GM13976 (cell line): Measurements from ENCODE around the gene NGEF.

ENCODE experiments used
- DNase-seq: peaks from one replicate; pipeline ENCODE4 v3.0.0; 2012; ENCODE audit warnings: low spot score
- in situ Hi-C: fragments of 300-500 bp; cut with MboI; formaldehyde crosslinking; loops from one replicate; pipeline ENCODE4 v1.12.0; 2022; ENCODE audit warnings: low sequenced_read_pairs, mixed read lengths, inconsistent platforms; ENCODE audit not compliant: unreplicated experiment
- TF ChIP-seq, protein P1 (sequence below): IDR thresholded peaks from 2 replicates; pipeline ENCODE4 v1.5.1; 2012; ENCODE audit warnings: borderline replicate concordance, mild to moderate bottlenecking; ENCODE audit not compliant: insufficient read depth; ENCODE audit errors: extremely low read depth, missing control alignments, control extremely low read depth

Gene NGEF

DNA sequence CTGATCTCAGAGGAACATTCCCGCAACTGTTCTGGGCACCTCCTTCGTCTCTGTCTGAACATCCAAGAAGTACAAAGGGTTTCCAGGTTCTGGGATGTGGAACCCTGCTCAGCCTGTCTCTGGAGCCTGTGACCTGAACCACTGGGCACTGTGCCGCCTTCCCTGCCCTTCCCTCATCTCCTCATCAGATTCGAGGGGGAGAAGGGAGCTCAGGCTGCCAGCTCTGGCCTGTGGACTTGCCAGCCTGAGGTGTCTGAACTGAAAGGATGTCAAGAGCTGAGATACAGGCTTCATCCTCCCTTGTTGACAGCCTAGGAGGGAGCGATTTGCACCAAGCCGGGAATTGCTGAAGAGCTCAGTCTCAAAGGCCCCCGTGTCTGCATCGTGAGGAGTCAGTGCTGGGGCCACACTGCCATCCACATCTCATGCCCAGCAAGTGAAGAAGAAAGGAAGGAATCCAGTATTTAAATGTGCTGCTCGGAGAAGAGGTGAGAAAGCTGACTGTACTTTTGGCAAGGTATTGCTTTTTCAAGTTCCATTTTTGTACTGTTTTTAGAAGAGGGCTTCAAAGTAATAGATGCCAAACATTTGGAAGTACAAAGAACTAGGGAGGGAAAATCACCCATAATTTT is 32.0 kb upstream of the NGEF start:
- DNase-seq = no peak
- TF ChIP-seq, protein P1, sequence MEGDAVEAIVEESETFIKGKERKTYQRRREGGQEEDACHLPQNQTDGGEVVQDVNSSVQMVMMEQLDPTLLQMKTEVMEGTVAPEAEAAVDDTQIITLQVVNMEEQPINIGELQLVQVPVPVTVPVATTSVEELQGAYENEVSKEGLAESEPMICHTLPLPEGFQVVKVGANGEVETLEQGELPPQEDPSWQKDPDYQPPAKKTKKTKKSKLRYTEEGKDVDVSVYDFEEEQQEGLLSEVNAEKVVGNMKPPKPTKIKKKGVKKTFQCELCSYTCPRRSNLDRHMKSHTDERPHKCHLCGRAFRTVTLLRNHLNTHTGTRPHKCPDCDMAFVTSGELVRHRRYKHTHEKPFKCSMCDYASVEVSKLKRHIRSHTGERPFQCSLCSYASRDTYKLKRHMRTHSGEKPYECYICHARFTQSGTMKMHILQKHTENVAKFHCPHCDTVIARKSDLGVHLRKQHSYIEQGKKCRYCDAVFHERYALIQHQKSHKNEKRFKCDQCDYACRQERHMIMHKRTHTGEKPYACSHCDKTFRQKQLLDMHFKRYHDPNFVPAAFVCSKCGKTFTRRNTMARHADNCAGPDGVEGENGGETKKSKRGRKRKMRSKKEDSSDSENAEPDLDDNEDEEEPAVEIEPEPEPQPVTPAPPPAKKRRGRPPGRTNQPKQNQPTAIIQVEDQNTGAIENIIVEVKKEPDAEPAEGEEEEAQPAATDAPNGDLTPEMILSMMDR = no peak
- in situ Hi-C loops = loop anchor here (25.0 kb wide), 1 partner anchor 433 kb away; no protein-coding TSS in a partner anchor

DNA sequence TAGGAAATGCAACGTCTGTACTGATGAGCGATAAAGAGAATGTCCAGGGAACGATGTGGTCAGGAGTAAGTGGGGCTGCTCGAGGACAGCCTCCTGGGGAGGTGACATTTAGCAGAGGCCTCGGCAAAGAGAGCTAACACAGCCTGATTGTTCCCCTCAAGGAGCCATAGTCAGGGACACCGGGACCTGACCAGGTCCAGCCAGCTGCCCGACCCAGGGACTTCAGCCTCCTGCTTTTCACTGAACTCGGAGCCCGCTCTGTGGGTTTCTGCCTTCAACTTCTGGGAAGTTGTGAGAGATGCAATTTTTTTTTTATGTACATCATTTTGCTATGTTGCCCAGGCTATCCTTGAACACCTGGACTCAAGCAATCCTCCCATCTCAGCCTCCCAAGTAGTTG is 29.5 kb upstream of the NGEF start:
- TF ChIP-seq, protein P1 = no peak
- in situ Hi-C loops = loop anchor here (25.0 kb wide), 1 partner anchor 430 kb away; no protein-coding TSS in a partner anchor
- no peak for DNase-seq

DNA sequence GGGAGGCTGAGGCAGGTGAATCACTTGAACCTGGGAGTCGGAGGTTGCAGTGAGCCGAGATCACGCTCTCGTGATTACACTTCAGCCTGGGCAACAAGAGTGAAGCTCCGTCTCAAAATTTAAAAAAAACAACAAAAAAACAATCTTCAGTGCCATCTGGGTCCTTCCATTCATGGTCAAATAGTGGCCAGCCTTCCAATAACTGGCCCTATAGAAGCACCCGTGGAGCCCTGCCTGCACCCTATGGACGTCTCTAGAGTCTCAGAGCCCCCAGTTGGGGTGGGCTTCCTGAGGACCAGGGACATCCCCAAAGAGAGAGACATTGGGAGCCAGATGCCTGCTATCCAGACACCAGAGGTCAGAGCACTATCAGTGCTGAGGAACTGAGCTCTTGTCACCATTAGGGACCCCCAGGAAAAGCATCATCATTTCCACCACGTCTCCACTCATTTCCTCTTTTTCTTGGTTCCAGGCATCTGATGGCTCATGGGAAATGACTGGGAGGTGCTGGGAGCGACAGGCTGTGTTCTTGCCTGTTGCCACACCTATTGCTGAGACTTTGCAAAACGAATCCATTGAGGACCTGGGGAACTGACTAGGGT is 28.8 kb upstream of the NGEF start:
- no peak for DNase-seq
- in situ Hi-C loops = loop anchor here (25.0 kb wide), 1 partner anchor 430 kb away; no protein-coding TSS in a partner anchor
- TF ChIP-seq, protein P1 = no peak

DNA sequence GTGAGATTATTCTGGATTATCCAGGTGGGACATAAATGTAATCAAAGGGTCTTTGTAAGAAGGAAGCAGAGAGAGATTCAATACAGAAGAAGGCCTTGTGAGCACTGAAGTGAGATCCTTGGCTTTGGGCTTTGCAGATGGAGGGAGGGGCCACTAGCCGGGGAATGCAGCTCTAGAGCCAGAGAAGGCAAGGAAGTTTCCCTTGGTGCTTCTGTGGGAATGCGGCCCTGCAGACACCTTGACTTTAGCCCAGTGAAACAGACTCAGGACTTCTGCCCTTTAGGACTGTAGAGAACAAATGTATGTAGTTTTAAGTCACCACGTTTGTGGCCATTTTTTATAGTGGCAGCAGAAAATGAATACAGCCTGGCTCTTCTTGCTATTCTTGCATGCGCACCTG is 27.5 kb upstream of the NGEF start:
- in situ Hi-C loops = loop anchor here (25.0 kb wide), 1 partner anchor 428 kb away; no protein-coding TSS in a partner anchor
- no peak for DNase-seq
- TF ChIP-seq, protein P1 = no peak

DNA sequence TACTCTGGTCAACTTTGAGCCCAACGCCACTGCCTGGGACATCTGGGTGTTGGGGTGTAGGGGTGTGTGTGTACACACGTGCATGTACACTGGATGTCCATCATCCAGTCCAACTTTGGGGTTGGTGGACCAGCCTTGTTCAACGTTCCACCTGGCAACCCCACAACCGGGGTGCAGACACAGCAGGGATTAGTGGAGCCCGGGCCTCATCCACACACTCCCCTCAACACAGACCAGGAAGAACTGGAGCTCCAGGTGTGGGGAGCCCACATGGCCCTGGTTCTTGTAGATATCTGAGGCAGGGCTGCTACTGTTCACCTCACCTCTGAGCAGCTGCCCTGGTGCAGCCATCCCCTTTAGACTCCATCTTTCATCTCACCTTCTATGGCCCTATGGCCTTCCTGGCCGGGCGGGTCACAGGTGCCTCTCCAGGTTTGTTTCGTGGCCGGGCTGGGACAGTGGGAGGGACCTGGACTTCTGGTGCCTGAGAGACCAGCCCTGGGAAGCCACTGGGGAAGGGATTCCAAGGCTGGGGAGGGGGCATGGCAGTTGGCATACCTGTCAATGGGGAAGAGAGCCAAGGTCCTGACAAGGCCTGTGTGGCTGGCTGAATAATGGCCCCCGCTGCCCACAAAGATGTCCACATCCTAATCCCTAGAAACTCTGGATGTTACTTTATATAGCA is 26.9 kb upstream of the NGEF start:
- in situ Hi-C loops = loop anchor here (25.0 kb wide), 1 partner anchor 428 kb away; no protein-coding TSS in a partner anchor
- DNase-seq = no peak
- TF ChIP-seq, protein P1 = no peak

DNA sequence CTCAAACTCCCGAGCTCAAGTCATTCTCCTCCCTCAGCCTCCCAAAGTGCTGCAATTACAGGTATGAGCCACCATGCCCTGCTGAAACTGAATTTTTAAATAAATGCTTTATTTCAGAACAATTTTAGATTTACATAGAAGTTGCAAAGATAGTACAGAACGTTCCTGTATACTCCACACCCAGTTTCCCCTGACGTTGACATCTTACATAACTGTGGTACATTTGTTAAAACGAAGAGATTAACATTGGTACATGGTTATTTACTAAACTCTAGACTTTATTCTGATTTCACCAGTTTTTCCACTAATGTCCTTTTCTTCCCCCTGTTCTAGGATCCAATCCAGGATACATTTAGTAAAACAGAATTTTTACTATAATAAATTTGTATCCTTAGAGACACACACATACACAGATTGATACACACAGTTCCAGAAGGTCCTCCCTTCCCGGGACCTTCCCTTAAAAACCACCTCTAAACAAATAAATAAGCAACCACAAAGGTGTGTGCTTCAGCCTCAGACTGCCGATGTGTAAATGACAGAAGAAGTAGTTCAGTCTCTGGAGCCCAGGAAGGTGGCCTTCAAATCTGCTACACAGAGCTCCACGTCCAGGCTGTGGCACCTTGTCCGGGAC is 26.3 kb upstream of the NGEF start:
- no peak for DNase-seq
- TF ChIP-seq, protein P1 = no peak
- in situ Hi-C loops = loop anchor here (25.0 kb wide), 1 partner anchor 427 kb away; no protein-coding TSS in a partner anchor
